Activated CD4-positive, alpha-beta T cell treated with anti-CD3 and anti-CD28 coated beads for 36 hours (primary cell): Measurements from ENCODE around the gene SGTB. TPM values are rescaled to one million over a fixed set of nuclear protein-coding genes. Genes with fewer than 3 reads are reported as not detected.
A peak's percentile ranks its signal among the peaks of the same experiment; 100 is the strongest.

Experiments used
- ATAC-seq: fragments of 200-7000 bp; cut with Tn5 transposase; one replicate; pipeline ENCODE4 v1.10.0; 2021; ENCODE audit warnings: mild to moderate bottlenecking, moderate library complexity
- CTCF ChIA-PET: fragments of 350-600 bp; sonication (Branson Sonifier 250); formaldehyde crosslinking; loops from one replicate; lab custom pipeline; 2021; ENCODE audit warnings: antibody characterized with exemption; lab: Charles Lee
- POLR2A ChIA-PET: fragments of 350-600 bp; sonication (Branson Sonifier 250); formaldehyde crosslinking; loops from one replicate; lab custom pipeline; 2021; ENCODE audit warnings: antibody characterized with exemption, inconsistent platforms; lab: Charles Lee
- DNase-seq: peaks from one replicate; pipeline ENCODE4 v3.0.0-alpha.2; 2020
- H3K27ac Mint-ChIP-seq: one replicate; pipeline ENCODE4 v1.8.0; 2021; ENCODE audit warnings: mixed read lengths
- H3K27me3 Mint-ChIP-seq: one replicate; pipeline ENCODE4 v1.8.0; 2021; ENCODE audit warnings: mixed read lengths
- H3K36me3 Mint-ChIP-seq: one replicate; pipeline ENCODE4 v1.8.0; 2021; ENCODE audit warnings: low read depth, mixed read lengths
- H3K4me1 Mint-ChIP-seq: one replicate; pipeline ENCODE4 v1.8.0; 2021; ENCODE audit warnings: mixed read lengths
- H3K4me3 Mint-ChIP-seq: one replicate; pipeline ENCODE4 v1.8.0; 2021; ENCODE audit warnings: mild to moderate bottlenecking, moderate library complexity, mixed read lengths
- H3K9me3 Mint-ChIP-seq: one replicate; pipeline ENCODE4 v1.8.0; 2021; ENCODE audit warnings: low read depth, mixed read lengths
- intact Hi-C, 2 experiments: fragments of 100-400 bp; cut with DNase I in 1 of 2; cut with micrococcal nuclease in 1 of 2; formaldehyde crosslinking; loops; one replicate each; pipeline versions ENCODE4 v1.14.2 to v1.15.1; 2022 to 2024; cut with DNase I, micrococcal nuclease
- total RNA-seq, 2 experiments: library from RNA; stranded (reverse); gene quantifications; one replicate each; pipeline ENCODE4 v1.2.3, GENCODE V29; 2021

Gene SGTB
- total RNA-seq, 2 experiments from 2014 or later = 18.0 TPM

DNA sequence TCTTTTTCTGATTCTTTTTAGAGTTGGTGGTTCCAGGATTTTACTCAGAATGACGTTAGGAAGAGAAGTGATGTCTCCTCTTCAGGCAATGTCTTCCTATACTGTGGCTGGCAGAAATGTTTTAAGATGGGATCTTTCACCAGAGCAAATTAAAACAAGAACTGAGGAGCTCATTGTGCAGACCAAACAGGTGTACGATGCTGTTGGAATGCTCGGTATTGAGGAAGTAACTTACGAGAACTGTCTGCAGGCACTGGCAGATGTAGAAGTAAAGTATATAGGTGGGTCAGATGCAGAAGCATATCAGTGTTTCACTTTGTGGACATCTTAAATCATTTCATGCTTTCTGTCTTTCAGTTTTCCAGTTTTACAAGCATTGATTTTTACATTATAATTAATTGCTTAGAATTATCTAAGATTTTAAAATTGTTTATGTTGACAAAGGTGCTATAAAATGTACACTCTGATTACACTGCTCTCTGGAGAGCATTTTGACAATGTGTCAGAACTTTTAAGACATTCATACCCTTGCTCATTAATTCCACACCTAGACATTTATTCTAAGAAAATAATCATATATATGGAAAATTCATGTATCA is 36.7 kb upstream of the SGTB start:
- CTCF ChIA-PET = interaction anchor here (1.0 kb wide), 1 partner anchor 14 kb away, joined by 3 read pairs; no protein-coding TSS in a partner anchor
- Mint-ChIP-seq H3K27me3 (no peaks in the 10 kb centered on the region), H3K27ac (no peak overlapping the region), H3K4me3 (no peak overlapping the region), H3K36me3 (no peaks in the 10 kb centered on the region), H3K9me3 (no peaks in the 10 kb centered on the region), H3K4me1 (peaks cover 5% of the 10 kb centered on the region)
- ATAC-seq (no peak), DNase-seq (no peak)
- POLR2A ChIA-PET = no interaction called here
- intact Hi-C loops = no loop called here

DNA sequence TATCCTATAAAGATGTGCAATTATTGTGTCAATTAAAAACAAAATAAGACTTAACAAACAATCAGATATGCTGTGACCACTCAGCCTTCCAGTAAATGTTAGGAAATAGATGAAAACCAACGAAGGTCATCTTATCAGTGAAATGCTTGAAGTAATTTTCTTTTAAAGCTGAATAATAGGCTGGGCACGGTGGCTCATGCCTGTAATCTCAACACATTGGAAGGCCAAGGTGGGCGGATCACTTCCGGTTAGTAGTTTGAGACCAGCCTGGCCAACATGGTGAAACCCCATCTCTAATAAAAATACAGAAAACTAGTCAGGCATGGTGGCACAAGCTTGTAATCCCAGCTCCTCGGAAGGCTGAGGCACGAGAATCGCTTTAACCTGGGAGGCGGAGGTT is 31.3 kb upstream of the SGTB start:
- POLR2A ChIA-PET = no interaction called here
- H3K4me1 Mint-ChIP-seq = no peaks in the 10 kb centered on the region

DNA sequence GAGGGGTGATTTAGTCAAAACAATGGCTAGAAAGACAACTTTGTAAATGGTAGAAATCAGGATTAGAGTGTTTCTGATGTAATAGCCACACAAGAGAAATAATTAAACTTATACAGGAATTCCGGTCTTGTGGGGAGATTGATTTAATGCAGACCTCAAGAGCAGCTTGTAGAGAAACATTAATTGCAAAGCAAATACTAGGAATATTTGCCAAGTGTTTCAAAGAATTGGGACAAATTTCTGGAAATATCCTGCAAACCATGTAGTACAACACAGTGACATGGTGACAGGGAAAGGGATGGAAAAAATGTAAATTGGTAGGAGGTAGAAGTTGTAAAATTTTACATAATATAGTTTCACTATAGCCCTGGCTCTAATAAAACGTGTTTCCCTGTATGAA is 29.0 kb upstream of the SGTB start:
- DNase-seq (no peak), ATAC-seq (no peak)
- H3K36me3 Mint-ChIP-seq = peaks cover 5% of the 10 kb centered on the region
- H3K9me3 Mint-ChIP-seq = no peaks in the 10 kb centered on the region
- H3K4me3 Mint-ChIP-seq = no peak overlapping the region
- ChIA-PET CTCF (interaction anchor here (0.6 kb wide), 1 partner anchor 515 kb away, joined by 4 read pairs; no protein-coding TSS in a partner anchor), POLR2A (no interaction called here)
- intact Hi-C loops = no loop called here
- H3K4me1 Mint-ChIP-seq = no peaks in the 10 kb centered on the region
- no peak overlapping the region for H3K27ac Mint-ChIP-seq
- no peaks in the 10 kb centered on the region for H3K27me3 Mint-ChIP-seq

More for the DNA sequence above, 31.3 kb upstream of the SGTB start:
- H3K9me3 Mint-ChIP-seq = no peaks in the 10 kb centered on the region
- no peak overlapping the region for H3K27ac Mint-ChIP-seq
- intact Hi-C loops = no loop called here
- ATAC-seq (no peak), DNase-seq (no peak)
- CTCF ChIA-PET = no interaction called here
- H3K36me3 Mint-ChIP-seq = peaks cover 3% of the 10 kb centered on the region
- H3K4me3 Mint-ChIP-seq = no peak overlapping the region
- H3K27me3 Mint-ChIP-seq = no peaks in the 10 kb centered on the region

DNA sequence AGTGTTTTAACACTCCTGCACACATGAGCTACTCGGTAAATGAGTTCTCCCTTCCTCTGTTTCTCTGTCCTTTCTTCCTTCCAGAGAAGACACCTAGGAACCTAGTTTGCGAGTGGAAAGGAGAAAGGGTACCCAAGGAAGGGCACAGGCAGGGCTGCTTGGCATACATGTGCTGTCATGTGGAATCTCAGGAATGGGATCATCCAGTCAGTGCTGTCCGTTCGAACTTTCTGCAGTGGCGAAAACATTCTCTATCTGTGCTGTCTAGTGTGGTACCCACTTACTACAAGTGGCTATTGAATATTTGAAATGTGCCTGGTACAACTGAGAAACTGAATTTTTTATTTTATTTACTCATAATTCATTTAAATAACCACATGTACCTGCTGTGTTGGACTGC is 28.0 kb upstream of the SGTB start:
- no peak for ATAC-seq
- CTCF ChIA-PET = no interaction called here
- intact Hi-C loops = no loop called here

DNA sequence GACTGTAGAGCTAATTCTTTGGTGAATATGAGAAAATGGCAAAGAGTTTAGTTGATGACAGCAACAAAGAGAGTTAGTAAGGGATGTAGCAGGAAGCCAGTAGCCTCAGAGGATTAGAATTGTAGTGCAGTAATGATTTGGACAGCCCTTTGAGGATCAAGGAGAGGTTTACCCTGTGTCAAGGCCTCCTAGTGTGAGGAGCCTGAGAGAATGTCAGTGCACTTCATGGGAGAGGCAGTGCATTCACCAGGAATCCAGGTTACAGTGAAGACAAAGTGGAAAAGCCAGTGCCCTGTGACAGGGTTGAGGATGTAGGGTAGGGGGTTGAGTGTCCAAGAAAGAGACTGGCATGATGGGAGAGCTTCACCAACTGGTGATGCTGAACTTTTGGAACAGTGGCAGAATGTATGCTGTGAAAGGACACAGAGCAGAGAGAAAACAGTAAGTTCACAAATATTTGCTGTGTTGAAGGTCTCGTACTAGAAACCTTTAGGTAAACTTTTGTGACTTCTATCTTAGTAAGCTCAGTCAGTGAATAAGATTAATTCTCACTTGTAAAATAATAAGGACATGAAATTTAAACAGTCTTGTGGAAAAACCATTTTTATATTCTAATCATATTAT is 27.4 kb upstream of the SGTB start:
- ATAC-seq (no peak), DNase-seq (no peak)
- ChIA-PET CTCF (no interaction called here), POLR2A (no interaction called here)
- no peaks in the 10 kb centered on the region for H3K27me3 Mint-ChIP-seq
- H3K4me1 Mint-ChIP-seq = no peaks in the 10 kb centered on the region
- no peaks in the 10 kb centered on the region for H3K9me3 Mint-ChIP-seq
- peaks cover 5% of the 10 kb centered on the region for H3K36me3 Mint-ChIP-seq
- intact Hi-C loops = no loop called here
- no peak overlapping the region for H3K4me3 Mint-ChIP-seq
- H3K27ac Mint-ChIP-seq = no peak overlapping the region

More for the DNA sequence above, 28.0 kb upstream of the SGTB start:
- POLR2A ChIA-PET = no interaction called here
- Mint-ChIP-seq H3K9me3 (no peaks in the 10 kb centered on the region), H3K4me1 (no peaks in the 10 kb centered on the region), H3K4me3 (no peak overlapping the region), H3K27ac (no peak overlapping the region), H3K36me3 (peaks cover 5% of the 10 kb centered on the region), H3K27me3 (no peaks in the 10 kb centered on the region)
- no peak for DNase-seq

GRCh38 chr5:65742565-65743231 is 20.8 kb upstream of the SGTB start:
- ChIA-PET CTCF (interaction anchor here (0.6 to 1.2 kb wide), 8 partner anchors 11 to 562 kb away, joined by 3 to 5 read pairs (median 3); partner anchors contain the start of genes NLN and SGTB), POLR2A (no interaction called here)
- peaks cover 6% of the 10 kb centered on the region for H3K36me3 Mint-ChIP-seq
- no peak overlapping the region for H3K27ac Mint-ChIP-seq
- peak; percentile 47 for DNase-seq
- ATAC-seq = peak; percentile 95
- H3K4me1 Mint-ChIP-seq = peaks cover 15% of the 10 kb centered on the region
- H3K4me3 Mint-ChIP-seq = no peak overlapping the region
- intact Hi-C loops = loop anchor here (1.0 to 5.0 kb wide), 9 partner anchors 62 to 470 kb away; partner anchors contain the start of genes SREK1 (in 2 of the 2) and ERBIN (in 1 of the 2)
- H3K9me3 Mint-ChIP-seq = no peaks in the 10 kb centered on the region
- no peaks in the 10 kb centered on the region for H3K27me3 Mint-ChIP-seq

GRCh38 chr5:65739162-65739561 is 17.3 kb upstream of the SGTB start:
- DNase-seq = no peak
- H3K27me3 Mint-ChIP-seq = no peaks in the 10 kb centered on the region
- H3K4me1 Mint-ChIP-seq = peaks cover 25% of the 10 kb centered on the region
- ChIA-PET CTCF (interaction anchor here (0.9 kb wide), 1 partner anchor 16 kb away, joined by 3 read pairs; no protein-coding TSS in a partner anchor), POLR2A (no interaction called here)
- no peak for ATAC-seq
- no peak overlapping the region for H3K27ac Mint-ChIP-seq
- H3K36me3 Mint-ChIP-seq = peaks cover 3% of the 10 kb centered on the region
- intact Hi-C loops = no loop called here
- H3K9me3 Mint-ChIP-seq = no peaks in the 10 kb centered on the region
- no peak overlapping the region for H3K4me3 Mint-ChIP-seq

DNA sequence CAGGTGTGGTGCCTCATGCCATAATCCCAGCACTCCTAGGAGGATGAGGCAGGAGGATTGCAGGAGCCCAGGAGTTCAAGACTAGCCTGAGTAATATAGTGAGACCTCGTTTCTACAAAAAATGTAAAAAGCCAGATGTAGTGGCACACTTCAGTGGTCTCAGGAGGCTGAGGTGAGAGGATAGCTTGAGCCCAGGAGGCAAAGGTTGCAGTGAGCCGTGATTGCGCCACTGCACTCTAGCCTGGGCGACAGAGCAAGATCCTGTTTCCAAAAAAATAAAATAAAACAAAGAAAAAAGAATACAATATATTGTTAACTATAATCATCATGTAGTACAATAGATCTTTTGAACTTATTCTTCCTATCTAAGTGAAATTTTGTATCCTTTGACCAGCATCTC is 16.4 kb upstream of the SGTB start:
- intact Hi-C loops = no loop called here
- DNase-seq (no peak), ATAC-seq (no peak)
- Mint-ChIP-seq H3K9me3 (no peaks in the 10 kb centered on the region), H3K27ac (no peak overlapping the region), H3K27me3 (no peaks in the 10 kb centered on the region), H3K4me3 (no peak overlapping the region), H3K36me3 (peaks cover 1% of the 10 kb centered on the region), H3K4me1 (peaks cover 26% of the 10 kb centered on the region)
- ChIA-PET CTCF (interaction anchor here (1.2 kb wide), 1 partner anchor 23 kb away, joined by 3 read pairs; no protein-coding TSS in a partner anchor), POLR2A (no interaction called here)

- ATAC-seq = no peak
- Mint-ChIP-seq H3K4me1 (peaks cover 24% of the 10 kb centered on the region), H3K27me3 (no peaks in the 10 kb centered on the region), H3K9me3 (no peaks in the 10 kb centered on the region), H3K4me3 (no peak overlapping the region), H3K27ac (no peak overlapping the region), H3K36me3 (peaks cover 1% of the 10 kb centered on the region)
- CTCF ChIA-PET = interaction anchor here (1.2 to 1.4 kb wide), 2 partner anchors 10 to 23 kb away, joined by 3 to 5 read pairs; no protein-coding TSS in a partner anchor
- DNase-seq = no peak
- intact Hi-C loops = no loop called here
- POLR2A ChIA-PET = no interaction called here
Observed at GRCh38 chr5:65737842-65738241, 15.9 kb upstream of the SGTB start.

GRCh38 chr5:65736011-65736410 is 14.1 kb upstream of the SGTB start:
- Mint-ChIP-seq H3K36me3 (peaks cover 1% of the 10 kb centered on the region), H3K27me3 (no peaks in the 10 kb centered on the region), H3K4me3 (no peak overlapping the region), H3K27ac (no peak overlapping the region), H3K9me3 (no peaks in the 10 kb centered on the region), H3K4me1 (peaks cover 18% of the 10 kb centered on the region)
- ChIA-PET CTCF (no interaction called here), POLR2A (no interaction called here)
- intact Hi-C loops = no loop called here
- ATAC-seq = no peak
- DNase-seq = no peak

- DNase-seq (no peak), ATAC-seq (no peak)
- Mint-ChIP-seq H3K27me3 (no peaks in the 10 kb centered on the region), H3K4me3 (no peak overlapping the region), H3K36me3 (peaks cover 1% of the 10 kb centered on the region), H3K4me1 (peaks cover 13% of the 10 kb centered on the region), H3K9me3 (no peaks in the 10 kb centered on the region), H3K27ac (no peak overlapping the region)
- CTCF ChIA-PET = no interaction called here
- POLR2A ChIA-PET = no interaction called here
- intact Hi-C loops = loop anchor here in 1 of 2 experiments (2.0 kb wide), 1 partner anchor 438 kb away; no protein-coding TSS in a partner anchor
Observed at GRCh38 chr5:65734921-65735320, 13.0 kb upstream of the SGTB start.
